Activated T-cell treated with anti-CD3 and anti-CD28 coated beads, Interleukin-2, amount 50 U/mL, for 4 hours (primary cell): ENCODE data around the gene NF1. TPM values are rescaled to one million over a fixed set of nuclear protein-coding genes. Genes with fewer than 3 reads are reported as not detected.

Experiments used
- ATAC-seq, 2 donors: fragments of 200-7000 bp; cut with Tn5 transposase; one replicate each; pipeline ENCODE4 v1.10.0; 2021
- DNase-seq: peaks from one replicate; pipeline ENCODE4 v3.0.0-alpha.2; 2020
- H3K27me3 Mint-ChIP-seq: one replicate; pipeline ENCODE4 v1.8.0; 2021; ENCODE audit warnings: low read depth, mixed read lengths
- H3K36me3 Mint-ChIP-seq: one replicate; pipeline ENCODE4 v1.8.0; 2022; ENCODE audit warnings: mixed read lengths; ENCODE audit not compliant: insufficient read depth
- H3K4me1 Mint-ChIP-seq: one replicate; pipeline ENCODE4 v1.8.0; 2021; ENCODE audit warnings: low read depth, mixed read lengths
- H3K4me3 Mint-ChIP-seq: one replicate; pipeline ENCODE4 v1.8.0; 2021; ENCODE audit warnings: mild to moderate bottlenecking, moderate library complexity, mixed read lengths
- H3K9me3 Mint-ChIP-seq: one replicate; pipeline ENCODE4 v1.8.0; 2021; ENCODE audit warnings: mixed read lengths
- total RNA-seq, 3 donors: library from RNA; stranded (reverse); gene quantifications; one replicate each; pipeline ENCODE4 v1.2.1, GENCODE V29; 2021

NF1 gene
- total RNA-seq, 3 donors from 2014 or later = 14.2 to 17.9 (median 15.2) TPM

- Mint-ChIP-seq H3K27me3 (peaks cover 16% of the 10 kb centered on the region), H3K36me3 (no peaks in the 10 kb centered on the region), H3K4me1 (no peaks in the 10 kb centered on the region), H3K4me3 (no peak overlapping the region), H3K9me3 (peaks cover 5% of the 10 kb centered on the region)
- DNase-seq (no peak), ATAC-seq (no peak)
Observed at GRCh38 chr17:31424944-31425281, 330.1 kb downstream of the NF1 start.

- Mint-ChIP-seq H3K4me3 (no peak overlapping the region), H3K9me3 (peaks cover 5% of the 10 kb centered on the region), H3K27me3 (peaks cover 17% of the 10 kb centered on the region), H3K36me3 (no peaks in the 10 kb centered on the region), H3K4me1 (no peaks in the 10 kb centered on the region)
- no peak for DNase-seq
- no peak for ATAC-seq
Observed at GRCh38 chr17:31425282-31426040, 330.7 kb downstream of the NF1 start.

Other genes starting within 250 kb of the NF1 start
- gene TEFM, start 188.7 kb upstream of the NF1 start, total RNA-seq = 10 to 100 TPM; 12.1 to 15.9 (median 14.2) TPM
- gene ADAP2, start 173.0 kb upstream of the NF1 start, total RNA-seq = 1 to 10 TPM in 2 of 3 donors, under 1 TPM in 1; 0.95 to 1.4 (median 1.1) TPM
- 1 to 10 TPM; 4.2 to 4.8 (median 4.7) TPM for gene RNF135, start 123.9 kb upstream of the NF1 start, total RNA-seq
- gene OMG, start 202.3 kb downstream of the NF1 start, total RNA-seq = under 1 TPM in 1 of 3 donors, not detected in 2; 0.15 TPM
- 1 to 10 TPM; 5.0 to 7.0 (median 7.0) TPM for gene EVI2B, start 219.1 kb downstream of the NF1 start, total RNA-seq
- 10 to 100 TPM; 18.4 to 25.1 (median 19.4) TPM for gene EVI2A, start 226.6 kb downstream of the NF1 start, total RNA-seq